ENCODE measurements around the gene NPTXR.
A peak's percentile ranks its signal among the peaks of the same experiment; 100 is the strongest.
"Not testable (repeated sequence)": the region's sequence is repeated elsewhere in the genome, so short reads cannot be mapped to it uniquely, and the experiment has no call there.

NPTXR gene

DNA sequence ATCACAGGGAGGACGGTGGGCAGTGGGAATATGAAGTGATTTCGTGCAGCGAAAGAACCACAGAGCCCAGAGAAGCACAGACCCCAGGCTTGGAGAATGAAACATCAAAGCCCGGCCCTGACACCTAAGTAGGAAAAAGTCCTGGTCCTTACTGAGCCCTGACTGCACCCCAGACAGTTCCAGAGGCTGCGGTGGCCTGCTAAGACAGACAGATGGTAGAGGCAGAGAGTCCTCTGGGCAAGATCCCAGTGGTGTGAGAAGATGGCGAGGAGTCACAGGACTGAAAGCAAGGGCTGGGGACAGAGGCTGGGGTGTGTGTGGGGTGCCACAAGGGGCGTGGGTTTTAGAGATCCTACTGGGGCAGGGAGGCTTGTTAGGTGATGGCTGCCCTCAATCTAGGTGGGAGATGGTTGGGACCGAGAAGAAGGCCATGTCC, 24.5 kb upstream of the NPTXR start:
- no peak for DNase-seq

DNA sequence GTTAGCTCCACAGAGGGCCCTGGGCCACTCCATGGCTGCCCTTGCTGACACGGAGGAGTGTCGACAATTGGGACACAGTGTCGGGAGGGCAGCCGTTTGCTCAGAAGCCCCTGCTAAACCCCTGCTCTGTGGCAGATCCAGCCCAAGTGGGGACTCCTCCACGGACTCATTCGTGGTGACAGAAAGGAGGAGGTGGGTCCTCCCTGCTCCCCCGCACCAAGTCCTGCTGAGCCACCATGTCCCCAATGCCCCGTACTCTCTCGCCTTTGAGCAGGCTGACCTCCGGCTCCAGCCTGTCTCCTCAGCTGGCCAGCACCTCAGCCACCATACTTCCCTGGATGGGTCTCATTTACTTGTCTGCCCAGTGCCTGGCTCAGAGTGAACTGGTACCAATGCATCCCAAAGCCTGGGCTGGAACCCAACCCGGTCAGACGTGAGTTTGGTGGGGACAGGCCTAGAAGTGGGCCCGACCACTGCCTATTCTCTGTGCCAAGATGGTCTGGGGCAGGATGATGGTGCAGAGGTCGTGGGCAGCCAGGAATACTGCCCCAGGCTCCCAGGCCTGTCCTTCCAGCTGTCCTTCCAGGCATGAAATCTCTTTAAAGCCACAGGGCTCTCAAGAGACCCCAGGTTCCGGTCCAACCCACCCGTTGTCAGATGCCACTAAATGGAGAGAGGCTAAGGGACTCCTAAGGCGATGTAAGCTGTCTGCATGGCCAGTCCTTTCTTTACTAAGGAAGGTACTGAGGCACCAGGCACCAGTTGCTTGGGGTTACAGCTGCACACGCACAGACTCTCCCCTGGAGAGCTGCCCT, 23.9 kb upstream of the NPTXR start:
- no peak for DNase-seq

DNA sequence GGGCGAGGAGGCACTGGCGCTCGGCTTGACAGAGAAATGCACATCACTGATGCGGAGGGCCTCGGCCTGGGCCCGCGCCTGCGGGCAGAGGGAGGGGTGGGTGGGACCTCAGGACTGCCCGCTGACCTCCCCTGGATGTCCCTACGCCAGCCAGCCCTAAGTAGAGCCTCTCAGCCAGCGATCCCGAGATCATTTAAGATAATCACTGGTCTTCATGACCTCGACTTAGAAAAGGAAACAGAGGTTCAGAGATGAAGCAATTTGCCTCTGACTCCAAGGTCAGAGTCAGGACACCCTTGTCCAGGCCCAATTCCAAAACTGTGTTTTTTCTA, 23.3 kb upstream of the NPTXR start:
- DNase-seq, result no peak

GRCh38 chr22:38866399-38867123, 22.7 kb upstream of the NPTXR start:
- DNase-seq, result no peak

- DNase-seq, result no peak
Measured at GRCh38 chr22:38866024-38866398, 22.2 kb upstream of the NPTXR start.

DNA sequence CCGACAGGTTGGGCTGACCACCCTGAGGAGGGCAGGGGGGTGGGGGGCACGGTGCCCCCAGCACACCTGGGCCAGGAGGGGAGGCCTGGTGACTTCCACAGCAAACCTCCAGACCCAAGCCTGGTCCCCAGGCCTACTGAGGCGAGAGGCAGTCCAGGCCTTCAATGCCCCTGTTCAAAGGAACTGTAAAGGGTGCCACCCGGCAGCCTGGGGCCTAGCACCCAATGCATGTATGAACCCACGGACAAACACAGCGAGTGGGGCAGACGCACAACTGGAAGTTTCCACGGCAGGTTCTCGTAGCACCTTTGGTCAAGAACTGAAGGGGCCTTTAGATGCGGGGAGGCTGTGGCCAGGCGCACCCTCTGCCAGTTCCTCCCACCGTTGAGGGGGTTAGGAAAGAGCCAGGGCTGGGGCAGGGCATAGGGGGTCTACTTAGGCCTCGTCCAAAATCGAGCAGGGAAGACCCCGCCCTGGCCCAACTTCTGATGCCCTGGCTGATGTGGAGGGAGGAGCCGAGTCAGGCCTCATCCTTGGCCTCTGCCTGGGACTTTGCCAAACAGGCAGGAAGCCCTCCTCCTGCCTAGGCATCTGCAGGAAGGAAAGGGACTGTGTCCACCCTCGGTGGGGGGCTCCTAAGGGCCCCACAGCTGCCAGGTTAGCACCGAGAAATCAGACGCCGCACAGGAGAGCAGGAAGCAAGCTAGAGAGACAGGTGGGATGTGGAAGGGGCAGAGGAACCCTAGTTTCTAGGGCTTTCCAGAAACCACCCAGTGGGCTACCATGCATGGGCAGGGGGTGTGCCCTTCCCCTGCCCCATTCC, 21.6 kb upstream of the NPTXR start:
- DNase-seq, result no peak

- no peak for DNase-seq
Measured at GRCh38 chr22:38864361-38865191, 20.7 kb upstream of the NPTXR start.

DNA sequence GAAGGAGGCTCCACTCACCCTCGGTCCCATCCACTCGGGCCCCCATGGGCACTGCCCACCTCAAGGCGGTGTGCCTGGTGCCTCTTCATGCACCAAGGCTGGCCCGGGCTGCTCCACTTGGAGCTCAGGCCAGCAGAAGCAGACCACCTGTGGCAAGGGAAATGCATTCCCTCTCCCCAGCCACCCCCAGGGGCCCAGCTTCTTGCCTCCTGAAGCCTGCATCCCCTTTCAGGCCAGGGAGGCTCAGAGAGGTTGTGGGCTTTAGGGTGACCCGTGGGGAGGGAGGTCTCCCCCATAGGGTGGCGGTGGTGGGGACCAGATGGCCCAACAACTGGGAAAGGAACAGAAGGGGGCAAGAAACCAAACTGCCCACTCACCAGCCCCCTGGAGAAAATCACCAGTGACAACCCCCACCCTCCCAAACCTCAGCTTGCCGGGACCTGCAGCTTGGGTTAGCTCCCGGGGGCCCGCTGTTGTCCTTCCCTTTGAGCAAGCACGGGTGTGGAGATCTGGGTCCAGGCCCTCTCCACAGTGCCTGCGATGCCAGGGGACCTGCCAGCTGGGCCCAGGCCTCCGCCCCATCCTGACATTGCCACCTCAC, 19.8 kb upstream of the NPTXR start:
- no peak for DNase-seq

GRCh38 chr22:38862375-38863329, 18.8 kb upstream of the NPTXR start:
- DNase-seq, result peak in 1 of 2 experiments; percentile 47

DNA sequence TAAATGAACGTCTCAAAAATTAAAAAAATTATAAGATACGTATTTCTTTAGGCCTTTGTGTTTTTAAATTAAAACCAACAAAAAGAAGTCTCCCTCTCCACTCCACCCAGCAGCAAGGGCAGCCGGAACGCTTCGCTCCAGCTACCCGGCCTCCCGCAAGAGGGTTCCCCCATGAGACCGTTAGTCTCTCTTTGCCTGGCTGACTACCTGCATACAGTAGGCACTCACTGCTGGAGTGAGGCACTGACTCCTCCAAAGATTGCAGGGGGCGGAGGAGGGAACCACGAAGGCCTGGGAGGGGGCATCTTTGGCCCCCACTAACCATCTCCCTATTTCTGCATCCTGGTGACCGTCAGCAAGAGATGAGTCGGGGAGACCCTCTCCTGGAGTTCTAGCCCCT, 18.1 kb upstream of the NPTXR start:
- DNase-seq, result no peak

- DNase-seq, result no peak
Measured at GRCh38 chr22:38861170-38861876, 17.5 kb upstream of the NPTXR start.

- DNase-seq, result no peak
Measured at GRCh38 chr22:38860283-38861169, 16.7 kb upstream of the NPTXR start.

GRCh38 chr22:38859581-38860282, 15.9 kb upstream of the NPTXR start:
- DNase-seq, result no peak

- no peak for DNase-seq
Measured at GRCh38 chr22:38858492-38858891, 14.7 kb upstream of the NPTXR start.

DNA sequence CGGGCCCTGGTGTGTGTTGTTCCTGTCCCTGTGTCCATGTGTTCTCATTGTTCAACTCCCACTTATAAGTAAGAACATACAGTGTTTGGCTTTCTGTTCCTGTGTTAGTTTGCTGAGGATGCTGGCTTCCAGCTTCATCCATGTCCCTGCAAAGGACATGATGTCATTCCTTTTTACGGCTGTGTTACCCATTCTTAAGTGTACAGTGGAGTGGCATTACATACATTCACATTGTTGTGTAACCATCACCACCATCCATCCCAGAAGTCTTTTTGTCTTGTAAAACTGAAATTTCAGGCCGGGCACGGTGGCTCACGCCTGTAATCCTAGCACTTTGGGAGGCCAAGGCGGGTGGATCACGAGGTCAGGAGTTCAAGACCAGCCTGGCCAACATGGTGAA, 10.6 kb upstream of the NPTXR start:
- not testable (repeated sequence) for DNase-seq

GRCh38 chr22:38853883-38854282, 10.1 kb upstream of the NPTXR start:
- DNase-seq, result not testable (repeated sequence)

GRCh38 chr22:38853196-38853651, 9.4 kb upstream of the NPTXR start:
- DNase-seq, result no peak

DNA sequence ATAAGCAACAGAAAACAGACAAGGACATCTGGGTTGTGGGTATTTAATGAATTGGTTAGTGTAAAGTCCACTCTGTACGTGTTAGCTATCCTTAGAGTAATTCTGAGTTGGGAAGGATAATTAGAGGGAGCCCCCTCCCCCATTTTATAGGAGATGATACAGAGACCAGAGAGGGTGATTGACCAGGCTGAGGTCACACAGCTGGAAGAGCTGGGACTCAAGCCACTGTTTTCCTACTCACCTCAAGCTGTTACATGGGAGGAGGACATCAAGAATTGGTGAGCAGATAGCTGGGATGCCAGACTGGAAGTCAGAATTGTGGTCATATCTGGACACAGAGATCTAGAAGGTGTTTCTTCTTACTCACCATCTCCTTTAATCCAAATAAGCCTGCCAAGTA, 8.7 kb upstream of the NPTXR start:
- DNase-seq, result no peak

Measured in NCI-H446 (cell line).